Sigmoid colon (tissue), 4 donors: ENCODE results near the gene TSEN54.

Experiments used
- CTCF ChIP-seq, 4 experiments: fragments of 450-650 bp in 3 of 4; fragments of 200-600 bp in 1 of 4; IDR thresholded peaks; one replicate each; pipeline ENCODE4 v1.5.1; 2016 to 2019; ENCODE audit warnings: antibody characterized with exemption in 4 of 4, mild to moderate bottlenecking in 3 of 4, moderate library complexity in 2 of 4
- EP300 ChIP-seq, 4 donors: sonication (generic); formaldehyde crosslinking; IDR thresholded peaks; one replicate each; pipeline ENCODE4 v1.6.1; 2017; ENCODE audit warnings: antibody characterized with exemption in 4 of 4
- POLR2A ChIP-seq, 2 donors: fragments of 450-650 bp; IDR thresholded peaks; one replicate each; pipeline ENCODE4 v1.6.1; 2016; ENCODE audit warnings: antibody characterized with exemption in 2 of 2, mild to moderate bottlenecking in 2 of 2, moderate library complexity in 2 of 2
- POLR2AphosphoS5 ChIP-seq, 4 donors: sonication (generic); formaldehyde crosslinking; IDR thresholded peaks; one replicate each; pipeline ENCODE4 v1.6.1; 2017; ENCODE audit warnings: antibody characterized with exemption in 4 of 4

DNA sequence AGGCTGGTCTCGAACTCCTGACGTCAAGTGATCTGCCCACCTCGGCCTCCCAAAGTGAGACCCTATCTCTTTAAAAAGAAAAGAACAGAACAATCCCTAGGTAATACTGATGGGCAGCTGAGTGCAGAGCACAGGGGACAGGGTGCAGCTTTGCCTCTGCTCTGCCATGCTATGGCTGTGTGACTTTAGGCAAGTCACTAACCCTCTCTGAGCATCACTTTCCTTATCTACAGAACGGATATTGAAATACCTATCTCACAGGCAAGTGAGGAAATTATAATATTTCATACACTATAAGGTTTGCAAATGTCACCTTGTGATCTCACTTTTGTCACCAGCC, 5.1 kb upstream of the TSEN54 start:
- TF ChIP-seq CTCF (IDR thresholded peaks at IDR 0.05), result no peak
- TF ChIP-seq POLR2AphosphoS5 (IDR thresholded peaks at IDR 0.05), result no peak
- no peak for TF ChIP-seq POLR2A (IDR thresholded peaks at IDR 0.05)
- no peak for TF ChIP-seq EP300 (IDR thresholded peaks at IDR 0.05)
